NCI-H1436 treated with DMSO at 0.1 percent for 48 hours (cell line): Measurements from ENCODE around the gene PACRG.
A peak's percentile ranks its signal among the peaks of the same experiment; 100 is the strongest.
"Not testable (repeated sequence)": the region's sequence is repeated elsewhere in the genome, so short reads cannot be mapped to it uniquely, and the experiment has no call there.

ENCODE experiments used
- DNase-seq: peaks from one replicate; lab custom pipeline; 2025; lab: John Stamatoyannopoulos, UW

PACRG gene

DNA sequence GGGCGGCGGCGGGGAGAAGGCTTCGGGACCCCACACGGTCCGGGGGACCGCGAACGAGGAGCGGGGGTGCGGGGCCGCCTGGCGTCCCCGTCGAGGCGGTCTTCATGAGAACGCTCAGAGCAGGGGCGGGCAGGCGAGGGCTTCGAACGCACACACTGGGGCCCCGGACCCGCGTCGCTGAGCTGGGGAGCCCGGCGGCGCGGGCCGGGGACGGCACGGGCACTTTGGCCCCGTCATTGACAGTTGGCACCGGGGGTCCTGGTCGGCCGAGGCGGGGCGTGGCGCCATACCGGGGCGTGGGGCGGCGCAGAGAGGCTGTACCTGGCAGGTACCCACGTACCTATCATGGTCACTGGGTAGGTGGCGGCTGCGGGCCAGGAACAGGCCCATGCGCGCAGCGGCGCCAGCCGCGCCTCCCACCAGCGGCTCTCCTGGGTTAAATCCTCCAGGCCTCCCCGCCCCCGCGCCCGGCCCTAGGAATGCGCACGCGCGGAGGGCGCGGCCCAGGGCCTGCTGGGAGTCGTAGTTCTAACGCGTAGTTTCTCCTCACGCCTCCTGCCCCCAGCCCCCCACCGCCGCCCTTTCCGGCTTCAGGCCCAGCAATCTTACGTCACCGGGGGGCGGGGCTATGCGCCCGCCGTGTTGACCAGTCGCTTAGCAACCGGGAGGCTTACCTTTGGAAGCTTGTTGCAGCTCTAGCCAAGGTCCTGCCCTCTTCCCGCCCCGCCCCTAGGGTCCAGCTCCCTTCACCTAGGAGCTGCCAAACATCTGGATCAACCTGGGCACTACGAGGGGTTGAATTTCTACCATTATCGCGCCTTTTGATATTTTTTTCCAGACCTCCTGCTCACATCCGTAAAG is at the start of gene PACRG, which contains the start of gene PRKN:
TSS of gene PACRG (plus strand) at position 653 of the 861 bp plus-strand sequence.
TSS of gene PRKN (minus strand) at position 445 of the 861 bp plus-strand sequence.
- DNase-seq, result peak; percentile 89

DNA sequence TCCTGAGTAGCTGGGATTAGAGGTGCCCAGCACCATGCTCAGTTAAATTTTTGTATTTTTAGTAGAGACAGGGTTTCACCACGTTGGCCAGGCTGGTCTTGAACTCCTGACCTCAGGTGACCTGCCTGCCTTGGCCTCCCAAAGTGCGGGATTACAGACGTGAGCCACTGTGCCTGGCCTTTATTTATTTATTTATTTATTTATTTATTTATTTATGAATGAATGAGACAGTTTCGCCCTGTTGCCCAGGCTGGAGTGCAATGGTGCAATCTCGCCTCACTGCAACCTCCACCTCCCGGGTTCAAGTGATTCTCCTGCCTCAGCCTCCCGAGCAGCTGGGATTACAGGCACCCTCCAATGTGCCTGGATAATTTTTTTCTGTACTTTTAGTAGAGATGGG is 48.9 kb upstream of the PACRG start:
- not testable (repeated sequence) for DNase-seq

DNA sequence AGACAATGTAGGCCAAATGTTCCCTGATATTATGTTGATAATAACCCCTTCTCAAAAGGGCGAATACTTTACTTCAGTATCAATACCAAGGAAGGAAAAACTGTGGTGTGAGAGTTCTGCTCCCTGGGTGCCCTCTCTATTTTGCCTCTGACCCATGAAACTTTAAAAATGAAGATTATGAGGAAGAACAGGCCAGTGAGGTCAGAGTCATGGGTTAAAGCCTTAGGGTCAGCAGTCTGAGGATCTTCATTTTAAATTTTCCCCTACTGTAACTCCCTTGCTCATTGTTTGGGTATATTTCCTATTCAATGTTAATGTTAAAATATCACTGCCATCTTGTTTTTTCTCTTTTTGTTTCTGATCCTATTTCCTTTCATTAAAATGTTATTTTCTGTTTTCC is 48.1 kb upstream of the PACRG start:
- no peak for DNase-seq

DNA sequence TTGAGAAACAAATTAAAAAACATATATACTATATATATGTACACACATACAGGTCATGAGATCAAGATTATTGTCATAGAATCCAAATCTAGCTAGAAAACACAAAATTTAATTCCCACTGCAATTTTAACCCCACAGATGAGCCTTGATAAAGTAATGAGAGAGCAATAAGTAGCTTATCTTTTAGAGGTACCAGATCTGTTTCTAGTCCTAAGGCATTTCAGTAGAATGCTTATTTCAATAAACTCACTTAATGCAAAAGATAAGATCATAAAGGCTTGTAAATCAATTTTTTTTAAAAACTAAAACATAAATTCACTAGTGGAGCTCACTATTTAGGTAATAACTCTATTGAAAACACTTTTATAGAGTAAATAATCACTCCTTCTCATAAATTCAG is 47.4 kb upstream of the PACRG start:
- no peak for DNase-seq

DNA sequence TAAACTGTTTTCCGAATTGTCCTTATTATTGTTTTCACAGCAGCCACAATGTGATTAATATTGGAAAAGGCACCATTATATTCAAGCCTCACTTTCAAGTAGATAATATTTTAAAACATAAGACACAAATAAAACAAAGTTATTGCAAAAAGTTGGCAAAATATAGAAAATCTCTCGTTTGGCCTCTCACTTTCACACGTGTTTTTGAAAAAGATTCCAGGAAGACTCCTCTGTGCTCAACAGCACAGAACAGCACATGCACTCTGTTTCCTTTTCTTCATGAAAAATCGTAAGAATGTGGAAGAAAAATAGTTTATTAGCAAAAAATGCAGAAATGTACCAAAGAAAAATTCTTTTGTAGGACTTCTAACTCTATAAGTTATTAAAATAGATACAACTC is 46.9 kb upstream of the PACRG start:
- DNase-seq, result no peak

DNA sequence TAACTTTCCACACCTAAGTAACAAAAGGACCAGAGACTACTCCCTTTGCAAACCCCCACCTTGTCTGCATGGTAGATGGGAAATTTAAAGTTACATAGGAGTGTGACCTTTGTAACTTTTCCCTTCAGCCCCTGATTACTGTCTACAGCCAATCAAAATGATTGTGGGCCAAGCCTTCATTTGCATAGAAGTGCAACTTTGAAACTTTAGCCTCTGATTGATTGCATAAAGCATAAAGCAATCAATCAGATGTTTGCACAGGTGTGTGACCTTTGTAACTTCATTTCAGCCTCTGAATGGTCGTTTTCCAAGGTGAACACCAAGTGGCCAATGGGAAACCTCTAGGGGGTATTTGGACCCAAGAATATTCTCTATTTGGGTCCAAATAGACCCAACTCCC is 46.3 kb upstream of the PACRG start:
- no peak for DNase-seq

DNA sequence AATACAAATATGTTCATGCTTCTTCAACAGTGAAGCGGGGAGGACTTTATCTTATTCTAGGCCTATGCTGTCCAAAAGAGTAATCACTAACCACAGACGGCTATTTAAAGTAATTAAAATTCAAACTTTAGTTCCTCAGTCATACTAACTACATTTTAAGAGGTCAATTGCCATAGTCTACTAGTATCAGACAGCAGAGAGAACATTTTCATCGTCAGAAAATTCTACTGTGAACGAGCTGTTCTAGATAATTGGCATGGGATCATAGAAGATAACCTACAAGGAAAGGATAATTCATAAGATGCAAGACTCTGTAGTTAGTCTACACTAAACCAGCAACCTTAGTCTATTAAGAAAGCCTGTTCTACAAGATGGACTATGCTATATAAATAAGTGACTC is 44.6 kb upstream of the PACRG start:
- no peak for DNase-seq

DNA sequence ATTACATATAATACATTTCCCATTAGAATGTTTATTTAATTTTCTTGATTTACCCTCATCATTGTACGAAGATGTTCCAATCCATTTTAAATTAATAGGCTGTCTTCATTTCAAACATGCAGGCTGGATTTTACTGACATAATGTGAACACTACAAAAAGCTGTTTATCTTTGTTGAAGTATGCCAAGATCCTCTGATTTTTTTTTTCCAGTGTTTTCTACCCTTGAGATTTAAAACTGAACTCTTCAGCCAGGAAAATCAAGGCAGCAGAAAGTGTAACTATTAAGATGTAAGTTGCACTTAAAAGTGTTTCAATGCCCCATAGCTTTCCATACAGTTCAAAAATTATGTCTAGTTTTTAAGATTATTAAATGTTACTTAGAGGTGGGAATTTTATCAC is 43.7 kb upstream of the PACRG start:
- DNase-seq, result no peak

DNA sequence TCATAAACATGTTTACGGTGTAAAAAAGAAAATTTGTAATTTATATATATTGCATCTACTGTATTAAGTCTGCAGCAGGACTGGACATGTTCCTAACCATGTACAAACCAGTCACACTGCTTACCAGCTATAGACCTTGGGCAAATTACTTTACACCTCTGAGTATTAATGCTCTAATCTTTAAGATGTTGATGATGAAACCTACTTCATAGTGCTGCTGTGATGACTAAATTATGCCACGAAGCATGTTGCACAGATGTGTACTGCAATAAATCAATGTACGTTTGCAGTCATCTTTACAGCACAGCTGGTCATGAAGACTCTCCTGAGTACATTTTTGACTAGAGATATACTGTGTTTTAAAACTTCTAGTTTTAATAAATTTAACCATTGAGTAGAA is 42.8 kb upstream of the PACRG start:
- DNase-seq, result no peak

DNA sequence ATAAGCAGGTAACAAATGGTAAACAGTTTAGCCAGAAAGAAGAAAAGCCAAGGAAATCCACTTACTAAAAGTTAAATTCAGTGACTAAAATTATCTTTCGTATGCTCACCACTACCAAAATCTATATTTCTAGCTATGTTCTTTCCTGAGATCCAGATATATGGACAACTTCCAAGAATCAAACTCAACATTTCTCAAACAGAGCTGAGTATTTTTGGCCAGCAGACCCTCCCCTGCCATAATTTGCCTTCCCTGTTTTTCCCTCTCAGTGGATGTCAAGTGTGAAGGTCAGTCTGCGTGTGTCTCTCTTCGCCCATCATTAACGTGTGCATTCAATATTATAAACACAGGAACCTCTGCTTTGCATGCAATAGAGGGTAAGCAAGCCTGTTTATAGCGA is 42.2 kb upstream of the PACRG start:
- DNase-seq, result no peak

DNA sequence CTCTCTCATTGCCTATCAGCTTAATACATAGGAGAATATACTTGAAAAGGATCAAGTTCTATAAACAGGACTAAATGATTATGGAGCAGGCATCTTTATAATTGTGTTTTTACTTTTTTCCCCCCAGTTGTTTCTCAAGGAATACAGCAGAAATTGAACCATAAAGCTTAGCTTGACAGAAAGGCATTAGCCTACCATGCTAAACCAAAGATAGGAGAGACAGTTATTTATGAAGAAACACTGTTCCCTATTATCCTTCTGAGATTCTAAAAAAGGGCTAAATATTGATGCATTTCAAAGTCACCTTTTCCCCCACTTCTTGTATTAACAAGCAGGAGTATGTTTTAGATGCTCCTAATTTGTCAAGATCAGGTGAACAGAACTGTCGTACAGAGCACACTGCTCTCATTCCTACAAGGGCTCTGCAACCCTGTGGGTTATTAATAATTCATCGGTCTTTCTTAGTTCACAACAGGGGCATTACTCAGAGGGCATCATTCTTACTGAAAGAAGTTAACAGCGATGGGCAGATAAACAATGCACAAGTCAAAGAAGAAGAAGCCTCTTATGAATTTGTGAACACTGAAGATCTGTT is 38.9 kb upstream of the PACRG start:
- DNase-seq, result no peak

DNA sequence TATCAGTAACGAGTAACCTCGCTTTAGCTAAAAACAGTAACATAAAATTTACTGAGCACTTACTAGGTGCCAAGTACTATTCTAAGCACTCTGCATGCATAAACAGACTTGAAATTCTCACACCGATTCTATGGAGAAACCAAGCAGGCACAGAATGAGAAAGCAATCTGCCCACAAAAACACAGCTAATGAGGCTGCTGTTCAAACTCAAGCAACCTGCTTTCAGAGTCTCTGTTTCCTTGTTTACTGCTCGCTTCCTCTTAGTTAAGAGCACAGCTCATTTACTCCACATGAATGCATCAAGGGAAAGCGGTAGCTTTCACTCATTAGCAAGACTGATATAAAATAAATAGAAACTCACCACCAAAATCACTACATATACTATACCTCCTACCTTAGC is 37.6 kb upstream of the PACRG start:
- DNase-seq, result no peak

DNA sequence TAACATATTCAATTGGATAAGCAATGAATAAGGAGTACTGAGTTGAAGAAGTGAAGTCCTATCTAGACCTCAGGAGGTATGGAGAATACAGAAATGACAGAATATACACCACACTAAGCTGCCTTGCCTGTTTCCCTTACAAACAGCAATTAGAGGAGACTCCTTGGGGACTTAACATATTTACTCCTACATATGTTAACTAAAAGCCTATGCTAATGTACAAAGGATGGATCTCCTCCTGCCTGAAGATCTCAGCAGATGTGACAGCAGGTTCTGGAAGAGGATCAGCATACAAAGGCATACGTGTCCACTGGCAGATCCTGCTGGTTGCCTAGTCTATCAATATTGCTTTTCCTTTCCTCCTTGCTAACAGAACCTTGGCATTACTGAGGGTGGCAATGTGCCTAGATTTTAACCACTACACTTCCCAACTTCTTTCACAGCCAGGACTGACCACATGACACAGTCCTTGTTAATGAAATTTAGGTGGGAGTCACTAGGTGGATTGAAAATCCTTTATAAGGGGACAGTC is 29.8 kb upstream of the PACRG start:
- no peak for DNase-seq

DNA sequence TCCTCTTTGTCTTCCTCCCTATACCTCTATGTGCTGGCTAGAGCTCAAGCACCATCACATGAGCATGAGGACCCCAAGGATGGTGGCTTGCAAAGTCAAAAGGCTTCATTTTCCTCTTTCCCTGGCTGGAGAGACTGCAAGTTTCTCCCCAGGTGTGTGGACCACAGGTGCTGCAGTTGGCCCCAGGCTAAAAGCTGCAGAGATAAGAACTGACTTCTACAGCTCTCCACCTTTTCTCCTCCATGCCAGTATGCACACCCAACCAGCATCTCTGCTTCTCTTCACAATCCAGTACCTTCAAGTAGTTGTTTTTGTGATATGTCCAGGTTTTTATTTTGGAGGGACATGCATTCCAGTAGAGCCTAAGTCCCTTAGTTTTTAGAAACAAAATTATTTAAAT is 29.3 kb upstream of the PACRG start:
- no peak for DNase-seq

DNA sequence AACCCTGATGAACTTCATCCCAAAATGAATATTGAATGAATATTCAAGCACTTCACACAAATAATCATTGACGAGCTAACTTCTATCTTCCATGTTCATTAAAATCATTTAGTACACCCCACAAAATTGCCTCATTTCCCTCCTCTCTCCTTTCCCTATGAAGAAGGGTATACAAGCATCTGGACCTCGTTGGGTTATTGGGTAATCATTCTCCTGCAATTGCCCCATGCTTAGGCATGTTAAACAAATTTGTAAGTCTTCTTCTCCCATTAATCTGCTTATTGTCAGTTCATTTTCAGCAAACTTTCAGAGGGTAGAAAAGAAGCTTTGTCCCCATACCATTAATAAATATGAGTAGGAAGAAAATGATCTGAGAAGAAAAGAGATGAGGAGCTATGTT is 27.8 kb upstream of the PACRG start:
- DNase-seq, result no peak

DNA sequence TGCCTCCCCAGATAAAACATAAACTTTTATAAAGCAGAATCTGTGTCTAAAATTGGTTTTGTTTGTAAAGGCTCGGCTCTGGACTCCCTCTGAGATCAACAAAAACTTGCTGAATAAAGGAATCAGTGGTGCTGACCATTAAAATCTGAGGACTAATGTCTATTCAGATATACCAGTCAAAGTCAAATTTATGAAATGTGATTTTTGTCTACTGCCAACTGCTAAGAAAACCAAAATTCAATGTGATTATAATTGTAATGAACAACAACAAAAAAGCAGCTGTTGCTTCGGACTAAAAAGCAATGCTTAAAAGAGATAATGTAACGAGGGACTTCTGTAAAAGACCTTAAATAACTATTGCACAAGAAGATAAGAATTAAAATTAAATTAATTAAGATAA is 26.8 kb upstream of the PACRG start:
- no peak for DNase-seq

DNA sequence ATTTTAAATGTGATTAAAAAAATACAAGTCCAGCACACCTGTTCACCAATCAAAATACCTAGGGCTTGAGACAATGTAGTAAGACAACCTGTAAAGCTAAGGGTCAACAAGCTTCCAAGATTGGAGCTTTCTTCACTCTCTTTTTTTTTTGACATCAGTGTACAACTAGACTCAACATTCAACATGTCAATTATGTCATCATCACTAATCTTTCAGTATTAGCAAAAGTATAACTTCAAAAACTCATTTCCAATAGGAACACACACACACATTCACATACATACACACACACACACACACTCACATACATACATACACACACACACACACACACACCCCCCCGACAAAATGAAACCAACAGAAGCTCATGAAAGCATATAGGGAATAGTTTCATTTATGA is 26.2 kb upstream of the PACRG start:
- no peak for DNase-seq

DNA sequence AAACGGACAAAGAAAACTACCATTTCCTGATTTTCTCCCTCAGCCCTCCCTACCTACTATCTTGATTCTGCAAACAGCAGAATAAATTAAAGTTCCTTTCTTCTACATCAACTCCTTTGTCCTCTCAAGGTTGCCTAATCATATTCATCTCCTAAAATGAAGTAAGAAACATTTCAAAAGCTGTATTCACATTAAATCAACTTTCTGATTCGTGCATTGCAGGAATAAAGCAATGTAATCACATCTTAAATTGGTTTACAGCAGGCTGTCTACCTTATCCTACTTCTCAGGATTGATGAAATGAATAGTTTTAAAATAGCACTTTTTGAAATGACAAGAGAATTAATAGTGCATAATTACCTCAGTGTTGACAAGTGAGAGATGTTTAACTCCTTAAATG is 25.3 kb upstream of the PACRG start:
- no peak for DNase-seq

DNA sequence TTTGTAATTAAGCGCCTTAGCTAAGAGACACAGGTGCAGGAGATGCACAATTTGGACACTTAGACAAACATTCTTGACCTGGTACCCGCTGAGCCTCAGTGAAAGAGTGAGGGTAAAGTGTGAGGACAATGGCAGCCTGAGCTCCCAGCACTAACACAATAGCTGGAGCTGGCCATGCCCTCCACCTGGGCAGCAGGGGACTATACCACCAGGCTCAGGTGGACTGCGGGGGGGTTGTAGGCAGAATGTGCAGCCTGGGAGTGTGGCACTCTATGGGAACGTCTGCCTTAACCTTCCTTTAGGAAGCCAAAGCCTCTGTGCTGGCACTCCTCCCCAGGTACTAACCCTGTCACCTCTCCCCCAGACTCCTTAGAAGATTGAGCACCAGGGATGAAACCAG is 23.8 kb upstream of the PACRG start:
- no peak for DNase-seq

DNA sequence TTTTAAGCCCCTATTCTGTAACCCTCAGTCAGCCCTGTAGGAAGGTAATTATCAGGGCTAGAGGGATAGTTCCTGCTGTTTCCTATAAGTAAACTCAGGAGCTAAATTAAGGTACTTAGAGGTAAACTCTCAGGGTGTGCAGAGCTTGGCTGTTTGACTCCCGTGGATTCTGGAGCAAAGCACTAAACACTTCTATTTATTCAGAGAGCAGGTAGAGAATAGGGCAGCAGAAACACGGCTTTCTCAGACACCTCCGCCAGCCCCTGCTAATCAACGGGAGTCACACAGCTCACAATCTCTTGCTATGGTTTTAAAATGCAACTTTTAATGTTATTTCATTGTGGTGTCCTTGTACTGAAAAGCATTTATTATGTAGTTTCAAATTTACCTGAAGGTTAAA is 22.0 kb upstream of the PACRG start:
- no peak for DNase-seq

DNA sequence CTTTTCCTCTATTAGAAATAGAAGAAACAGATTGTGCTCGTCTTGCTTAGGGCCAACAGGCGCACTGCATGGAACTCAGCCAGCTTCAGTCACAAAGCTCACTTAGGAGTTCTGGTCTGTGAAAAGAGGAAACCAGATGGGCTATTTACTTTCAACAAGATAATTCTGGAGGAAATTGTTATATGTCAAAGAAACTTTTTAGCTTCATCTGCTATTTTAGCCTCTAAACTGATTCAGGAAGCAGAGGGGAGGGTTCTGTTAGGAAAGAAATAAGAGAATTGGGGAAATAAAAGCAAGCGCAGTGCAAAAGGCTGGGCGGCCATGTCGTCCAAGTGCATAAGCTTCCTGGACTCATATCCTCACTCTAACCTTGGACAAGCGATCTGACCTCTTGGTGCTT is 21.5 kb upstream of the PACRG start:
- DNase-seq, result no peak

DNA sequence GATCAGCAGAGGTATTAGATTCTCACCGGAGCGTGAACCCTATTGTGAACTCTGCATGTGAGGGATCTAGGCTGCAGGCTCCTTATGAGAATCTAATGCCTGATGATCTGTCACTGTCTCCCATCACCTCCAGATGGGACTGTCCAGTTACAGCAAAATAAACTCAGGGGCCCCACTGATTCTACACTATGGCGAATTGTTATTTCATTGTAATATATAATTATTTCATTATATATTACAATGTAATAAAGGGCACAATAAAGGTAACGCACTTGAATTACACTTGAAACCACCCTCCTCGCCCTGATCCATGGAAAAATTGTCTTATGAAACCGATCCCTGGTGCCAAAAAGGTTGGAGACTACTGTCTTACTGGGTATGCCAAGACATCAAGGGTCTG is 18.8 kb upstream of the PACRG start:
- DNase-seq, result no peak

DNA sequence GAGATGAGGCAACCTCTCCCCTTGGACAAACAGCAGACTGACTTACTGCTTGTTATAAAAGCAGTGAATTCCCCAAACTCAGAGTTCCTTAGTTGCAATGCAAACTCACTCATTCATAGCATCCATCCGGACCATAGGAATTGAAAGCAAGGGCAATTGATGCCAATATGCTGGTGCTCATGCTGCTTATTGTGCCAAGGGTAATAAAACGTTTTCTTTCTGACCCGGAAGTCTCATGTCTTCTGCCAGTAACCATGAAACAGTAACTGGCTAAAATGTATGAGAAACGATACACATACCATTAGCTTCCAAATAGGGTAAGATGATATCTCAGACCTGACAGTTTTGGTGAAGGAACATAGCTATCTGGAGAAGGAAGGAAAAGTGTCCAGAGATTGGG is 18.3 kb upstream of the PACRG start:
- DNase-seq, result no peak

DNA sequence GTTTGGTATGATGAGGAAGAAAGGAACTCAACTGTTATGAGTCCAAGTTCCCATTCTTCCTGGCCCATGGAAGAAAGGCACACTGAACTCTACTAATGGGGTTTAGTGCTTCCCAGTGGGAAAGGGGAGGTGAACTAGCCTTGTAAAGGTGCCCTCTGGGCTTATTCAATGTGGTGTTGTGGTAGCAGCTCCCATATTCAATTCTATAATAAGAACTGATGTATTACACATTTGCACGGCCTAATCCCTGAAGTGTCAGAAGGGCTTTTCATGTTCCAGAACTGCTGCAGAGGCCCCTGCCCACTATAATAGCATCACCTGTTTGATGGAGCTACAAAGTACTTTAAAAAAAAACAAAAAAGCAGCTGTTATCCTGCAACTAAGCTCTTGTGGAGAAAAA is 17.4 kb upstream of the PACRG start:
- no peak for DNase-seq
